A673 (cell line): ENCODE data around the gene ABCG1.

Source experiments
- CTCF ChIP-seq: fragments of 300-800, 200-600 bp; sonication (generic); conservative IDR thresholded peaks from 2 replicates; pipeline ENCODE4 v1.5.1; 2017; ENCODE audit warnings: low read depth, mild to moderate bottlenecking, antibody characterized with exemption, low read length, moderate library complexity, mixed read lengths
- EZH2 ChIP-seq: fragments of 200-600 bp; sonication (generic); IDR thresholded peaks from 2 replicates; pipeline ENCODE4 v1.6.1; 2017; ENCODE audit warnings: borderline replicate concordance, low read depth, mild to moderate bottlenecking, mixed read lengths, antibody characterized with exemption, low read length; ENCODE audit not compliant: poor library complexity, severe bottlenecking

- TF ChIP-seq CTCF (no peak), EZH2 (no peak)
Measured at GRCh38 chr21:42310411-42311001, 91.6 kb downstream of the ABCG1 start.
